ENCODE measurements around the gene TMEM256. TPM values are rescaled to one million over a fixed set of nuclear protein-coding genes. Genes with fewer than 3 reads are reported as not detected.

Gene TMEM256
- total and polyA plus RNA-seq, 9 of the 15 experiments (the other 6 are each of a cell fraction or from before 2014, with no cell fraction given), result 43.4 to 177 (median 68.5) TPM

- intact Hi-C loops (cut with micrococcal nuclease), result no loop called here
- Histone ChIP-seq H3K36me3 (ENCODE audit: control insufficient read depth, insufficient read depth, low read length) (no peaks in the 10 kb centered on the region), H3K4me2 (ENCODE audit: insufficient read depth, low read length) (no peak overlapping the region), H3K27ac (ENCODE audit: extremely low read depth, low read depth, low read length) (no peak overlapping the region), H4K20me1 (replicated peaks; ENCODE audit: control insufficient read depth, insufficient read depth, low read length) (no peaks in the 10 kb centered on the region), H3K27me3 (ENCODE audit: control insufficient read depth in 2 of 2, insufficient read depth in 2 of 2, low read length in 2 of 2) (no peaks in the 10 kb centered on the region), H3K9ac (ENCODE audit: insufficient read depth in 1 of 2, low read depth in 2 of 2, low read length in 2 of 2) (no peak overlapping the region; a peak in 1 of 4 replicates), H3K4me3 (no peak overlapping the region), H3K4me1 (replicated peaks in 1 of 2; ENCODE audit: control insufficient read depth in 2 of 2, insufficient read depth in 2 of 2, low read length in 2 of 2) (peaks cover 0 to 6% of the 10 kb centered on the region in 2 experiments; a peak in 2 of 5 replicates), H3K79me2 (ENCODE audit: control insufficient read depth, insufficient read depth, low read length) (no peaks in the 10 kb centered on the region), H3K9me1 (ENCODE audit: control insufficient read depth, insufficient read depth, low read length) (no peaks in the 10 kb centered on the region), H2AFZ (ENCODE audit: low read depth, low read length) (no peak overlapping the region), H3K9me3 (replicated peaks; ENCODE audit: control insufficient read depth, insufficient read depth, low read depth, low read length) (no peaks in the 10 kb centered on the region)
- no peak for TF ChIP-seq HDAC2 (IDR thresholded peaks at IDR 0.05)
- no TSS peak for BruUV-seq (replicated peaks)
- in situ Hi-C loops (cut with MboI), result no loop called here
- WGBS (ENCODE audit: insufficient coverage, low coverage, missing lambda C conversion rate), result 78% methylated on average over 6 of the region's 16 CpGs
- POLR2A ChIA-PET, result interaction anchor here (0.7 to 0.9 kb wide), 2 partner anchors 9 to 227 kb away, joined by 3 read pairs; no protein-coding TSS in a partner anchor
- DNase-seq (ENCODE audit: extremely low read depth in 1 of 4, low spot score in 3 of 4) (no peak), FAIRE-seq (no peak), ATAC-seq (no peak)
- CTCF ChIA-PET (ENCODE audit: low intra/inter-chr PET ratio), result no interaction called here
Observed at GRCh38 chr17:7421186-7421585, 17.3 kb upstream of the TMEM256 start.

GRCh38 chr17:7419819-7420610 is 16.1 kb upstream of the TMEM256 start, which contains the start of gene SPEM1:
SPEM1 (plus strand) TSS chr17:7420324; CDS start chr17:7420385, 61 bp downstream.
- H3K9ac ChIP-seq (ENCODE audit: insufficient read depth in 1 of 2, low read depth in 2 of 2, low read length in 2 of 2), result peak within 1 kb of the TSS in 1 of 2 experiments; percentile 52; a peak in 2 of 4 replicates
- ChIA-PET CTCF (ENCODE audit: low intra/inter-chr PET ratio) (no interaction called here), POLR2A (interaction anchor here (0.6 to 1.4 kb wide), 2 partner anchors 17 to 66 kb away, joined by 3 read pairs; no protein-coding TSS in a partner anchor)
- no peak for DNase-seq (ENCODE audit: extremely low read depth in 1 of 4, low spot score in 3 of 4)
- H3K9me1 ChIP-seq (ENCODE audit: control insufficient read depth, insufficient read depth, low read length), result no peaks in the 10 kb centered on the region
- no TSS peak for BruUV-seq (replicated peaks)
- FAIRE-seq, result no peak
- WGBS (ENCODE audit: insufficient coverage, low coverage, missing lambda C conversion rate), result 45% methylated on average over 12 of the region's 17 CpGs
- in situ Hi-C loops (cut with MboI) (no loop called here), intact Hi-C loops (cut with micrococcal nuclease) (no loop called here)
- no peak within 1 kb of the TSS for H3K27ac ChIP-seq (ENCODE audit: extremely low read depth, low read depth, low read length)
- no peaks in the 10 kb centered on the region for H3K79me2 ChIP-seq (ENCODE audit: control insufficient read depth, insufficient read depth, low read length)
- no peak within 1 kb of the TSS for H2AFZ ChIP-seq (ENCODE audit: low read depth, low read length)
- H3K4me2 ChIP-seq (ENCODE audit: insufficient read depth, low read length), result no peak within 1 kb of the TSS
- no peak for ATAC-seq
- H3K4me1 ChIP-seq (replicated peaks in 1 of 2; ENCODE audit: control insufficient read depth in 2 of 2, insufficient read depth in 2 of 2, low read length in 2 of 2), result peaks cover 0 to 10% of the 10 kb centered on the region in 2 experiments; a peak in 2 of 5 replicates
- H3K27me3 ChIP-seq (ENCODE audit: control insufficient read depth in 2 of 2, insufficient read depth in 2 of 2, low read length in 2 of 2), result no peaks in the 10 kb centered on the region
- H4K20me1 ChIP-seq (replicated peaks; ENCODE audit: control insufficient read depth, insufficient read depth, low read length), result no peaks in the 10 kb centered on the region
- H3K4me3 ChIP-seq, result no peak within 1 kb of the TSS
- H3K9me3 ChIP-seq (replicated peaks; ENCODE audit: control insufficient read depth, insufficient read depth, low read depth, low read length), result no peaks in the 10 kb centered on the region
- TF ChIP-seq RFX1 (IDR thresholded peaks at IDR 0.05), result peak; percentile 52; the same call in 1 of the 2 replicates
- TF ChIP-seq RBM17 (IDR thresholded peaks at IDR 0.05; ENCODE audit: borderline replicate concordance, low read depth, low read length), result no peak
- H3K36me3 ChIP-seq (ENCODE audit: control insufficient read depth, insufficient read depth, low read length), result no peaks in the 10 kb centered on the region
